ENCODE measurements around the gene C2orf69. TPM values are rescaled to one million over a fixed set of nuclear protein-coding genes. Genes with fewer than 3 reads are reported as not detected.

Gene C2orf69
- total RNA-seq, 1 experiment from 2014 or later: 21.6 TPM

DNA sequence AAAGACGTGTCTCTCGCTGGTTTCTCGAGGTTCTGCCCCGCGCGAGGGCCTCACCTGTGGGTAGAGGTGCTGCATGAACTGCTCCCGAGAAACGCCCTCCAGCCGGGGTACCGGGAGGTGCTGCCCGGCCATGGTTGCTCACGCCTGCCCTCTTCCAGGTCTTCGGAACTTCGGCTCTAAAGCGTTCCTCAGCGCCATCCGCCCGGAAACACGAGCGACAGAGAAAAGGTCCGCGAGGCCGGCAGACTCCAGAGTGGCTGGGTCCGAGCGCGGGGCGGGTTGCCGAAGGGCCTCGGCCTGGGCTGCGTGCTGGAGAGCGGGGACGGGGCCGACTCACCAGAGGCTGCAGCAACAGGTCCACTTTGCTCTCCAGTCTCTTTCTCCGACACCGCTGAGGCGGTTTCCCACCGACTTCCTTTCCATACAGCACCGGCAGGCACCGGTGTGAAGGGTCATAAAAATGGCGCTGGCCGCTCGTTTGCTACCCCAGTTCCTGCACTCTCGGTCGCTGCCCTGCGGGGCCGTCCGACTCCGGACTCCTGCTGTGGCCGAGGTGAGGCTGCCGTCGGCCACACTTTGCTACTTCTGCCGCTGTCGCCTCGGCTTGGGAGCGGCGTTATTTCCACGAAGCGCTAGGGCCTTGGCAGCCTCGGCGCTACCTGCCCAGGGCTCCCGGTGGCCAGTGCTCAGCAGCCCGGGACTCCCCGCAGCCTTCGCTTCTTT lies 44.4 kb downstream of the C2orf69 start, which contains the start of the genes MAIP1 and TYW5:
MAIP1 (plus strand) TSS at position 244 of the 723 bp plus-strand sequence; CDS start at position 461, 217 bp downstream.
TYW5 (minus strand) TSS at position 153 of the 723 bp plus-strand sequence; CDS start at position 132, 21 bp downstream.
- H3K9me3 ChIP-seq (ENCODE audit: control insufficient read depth in 1 of 2, insufficient read depth in 1 of 2, low read depth in 1 of 2, low read length in 2 of 2): no peaks in the 10 kb centered on the region
- no peaks in the 10 kb centered on the region for H3K9me2 ChIP-seq (ENCODE audit: insufficient read depth)
- peaks cover 6 to 13% of the 10 kb centered on the region in 2 experiments; a peak in 3 of 4 replicates for H3K36me3 ChIP-seq (ENCODE audit: control insufficient read depth in 1 of 2, insufficient read depth in 2 of 2, low read length in 2 of 2)
- peaks cover 7 to 16% of the 10 kb centered on the region in 2 experiments; a peak in 2 of 4 replicates for H3K4me1 ChIP-seq (ENCODE audit: control insufficient read depth in 1 of 2, insufficient read depth in 2 of 2, low read length in 2 of 2)
- intact Hi-C loops (cut with micrococcal nuclease): no loop called here
- BruUV-seq (replicated peaks): no TSS peak
- POLR2A ChIA-PET: no interaction called here
- no peaks in the 10 kb centered on the region for H3K27me3 ChIP-seq (ENCODE audit: insufficient read depth, low read length)
- peak within 1 kb of the TSS; percentile 82 to 88 for H3K4me3 ChIP-seq (replicated peaks in 1 of 2; ENCODE audit: low read depth in 1 of 2, low read length in 2 of 2)
- H2AFZ ChIP-seq (ENCODE audit: low read depth, low read length, poor library complexity, severe bottlenecking): peak within 1 kb of the TSS; percentile 77
- H3K4me2 ChIP-seq (ENCODE audit: low read length): peak within 1 kb of the TSS; percentile 89
- RAD21 ChIA-PET (ENCODE audit: low non-redundant PET in 1 of 2, low total read pairs in 2 of 2, uncharacterized antibody in 2 of 2, unreplicated experiment in 2 of 2): no interaction called here
- peak within 1 kb of the TSS; percentile 84 for H3K27ac ChIP-seq (ENCODE audit: low read depth, low read length)
- peak; percentile 87 for ATAC-seq
- no peaks in the 10 kb centered on the region for H4K20me1 ChIP-seq (ENCODE audit: insufficient read depth)
- peak; percentile 96 for TF ChIP-seq ZFX (IDR thresholded peaks at IDR 0.05)
- no peak for TF ChIP-seq EZH2 (IDR thresholded peaks at IDR 0.05)
- TF ChIP-seq, protein P1, sequence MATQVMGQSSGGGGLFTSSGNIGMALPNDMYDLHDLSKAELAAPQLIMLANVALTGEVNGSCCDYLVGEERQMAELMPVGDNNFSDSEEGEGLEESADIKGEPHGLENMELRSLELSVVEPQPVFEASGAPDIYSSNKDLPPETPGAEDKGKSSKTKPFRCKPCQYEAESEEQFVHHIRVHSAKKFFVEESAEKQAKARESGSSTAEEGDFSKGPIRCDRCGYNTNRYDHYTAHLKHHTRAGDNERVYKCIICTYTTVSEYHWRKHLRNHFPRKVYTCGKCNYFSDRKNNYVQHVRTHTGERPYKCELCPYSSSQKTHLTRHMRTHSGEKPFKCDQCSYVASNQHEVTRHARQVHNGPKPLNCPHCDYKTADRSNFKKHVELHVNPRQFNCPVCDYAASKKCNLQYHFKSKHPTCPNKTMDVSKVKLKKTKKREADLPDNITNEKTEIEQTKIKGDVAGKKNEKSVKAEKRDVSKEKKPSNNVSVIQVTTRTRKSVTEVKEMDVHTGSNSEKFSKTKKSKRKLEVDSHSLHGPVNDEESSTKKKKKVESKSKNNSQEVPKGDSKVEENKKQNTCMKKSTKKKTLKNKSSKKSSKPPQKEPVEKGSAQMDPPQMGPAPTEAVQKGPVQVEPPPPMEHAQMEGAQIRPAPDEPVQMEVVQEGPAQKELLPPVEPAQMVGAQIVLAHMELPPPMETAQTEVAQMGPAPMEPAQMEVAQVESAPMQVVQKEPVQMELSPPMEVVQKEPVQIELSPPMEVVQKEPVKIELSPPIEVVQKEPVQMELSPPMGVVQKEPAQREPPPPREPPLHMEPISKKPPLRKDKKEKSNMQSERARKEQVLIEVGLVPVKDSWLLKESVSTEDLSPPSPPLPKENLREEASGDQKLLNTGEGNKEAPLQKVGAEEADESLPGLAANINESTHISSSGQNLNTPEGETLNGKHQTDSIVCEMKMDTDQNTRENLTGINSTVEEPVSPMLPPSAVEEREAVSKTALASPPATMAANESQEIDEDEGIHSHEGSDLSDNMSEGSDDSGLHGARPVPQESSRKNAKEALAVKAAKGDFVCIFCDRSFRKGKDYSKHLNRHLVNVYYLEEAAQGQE (IDR thresholded peaks at IDR 0.05; ENCODE audit: low read depth): no peak
- peak; percentile 75; the same call in 1 of the 2 replicates for TF ChIP-seq EGR1 (IDR thresholded peaks at IDR 0.05; ENCODE audit: low read depth)
- TF ChIP-seq FOSL1 (IDR thresholded peaks at IDR 0.05; ENCODE audit: low read depth): no peak
- TF ChIP-seq SIN3A (IDR thresholded peaks at IDR 0.05; ENCODE audit: low read depth): peak; percentile 72; the same call in 1 of the 2 replicates
- peak; percentile 88 for TF ChIP-seq MAX (IDR thresholded peaks at IDR 0.05)
- peak; percentile 91 for TF ChIP-seq YY1 (IDR thresholded peaks at IDR 0.05; ENCODE audit: extremely low read depth, insufficient replicate concordance, low read depth, low read length)
- no peak; the same call in 1 of the 2 replicates for TF ChIP-seq ATF3 (IDR thresholded peaks at IDR 0.05)
- TF ChIP-seq POLR2AphosphoS5 (IDR thresholded peaks at IDR 0.05; ENCODE audit: low read depth, low read length): peak; percentile 94
- peak; percentile 61 for TF ChIP-seq POLR2A (IDR thresholded peaks at IDR 0.05; ENCODE audit: borderline replicate concordance, extremely low read depth, insufficient read depth, insufficient read length)
- 0 out of 6 replicates have a peak, but pooled peaks of 2 of the 3 experiments have one; percentile 6 to 15 for TF ChIP-seq CTCF (IDR thresholded peaks at IDR 0.05 in 2 of 3, conservative IDR thresholded peaks at IDR 0.05 in 1 of 3; ENCODE audit: borderline replicate concordance in 1 of 3, insufficient read depth in 1 of 3, low read depth in 2 of 3, low read length in 2 of 3)
- no peak for TF ChIP-seq EZH2phosphoT487 (IDR thresholded peaks at IDR 0.05; ENCODE audit: borderline replicate concordance)
- TF ChIP-seq CBX3 (IDR thresholded peaks at IDR 0.05; ENCODE audit: low read depth): peak; percentile 76; the same call in 1 of the 2 replicates
- TF ChIP-seq TCF7L2 (IDR thresholded peaks at IDR 0.05; ENCODE audit: borderline replicate concordance, extremely low read depth, insufficient read depth, insufficient read length): peak; percentile 19
- TF ChIP-seq ELF1 (IDR thresholded peaks at IDR 0.05; ENCODE audit: borderline replicate concordance, low read depth): peak; percentile 51; the same call in 1 of the 2 replicates
- TF ChIP-seq SP1 (IDR thresholded peaks at IDR 0.05; ENCODE audit: low read depth): peak; percentile 79
- peaks cover 91% of the 10 kb centered on the region for H3K79me2 ChIP-seq (ENCODE audit: insufficient read depth, low read length)
- H3K9ac ChIP-seq (ENCODE audit: low read length): peak within 1 kb of the TSS; percentile 92
- peak; percentile 79 for DNase-seq (ENCODE audit: low read depth, low spot score)
- CTCF ChIA-PET: no interaction called here

Measured in HCT116 (cell line).